Endodermal cell (in vitro differentiated cells): Measurements from ENCODE around the gene STX1A. TPM values are rescaled to one million over a fixed set of nuclear protein-coding genes. Genes with fewer than 3 reads are reported as not detected.

Experiments
- DNase-seq: peaks from one replicate; pipeline ENCODE4 v3.0.0-alpha.2; 2017
- H3K27ac ChIP-seq: 2 replicates; pipeline ENCODE4 v1.5.1; 2013; ENCODE audit warnings: mild to moderate bottlenecking, low read depth, low read length, moderate library complexity
- H3K27me3 ChIP-seq: 2 replicates; pipeline ENCODE4 v1.6.1; 2013; ENCODE audit warnings: mild to moderate bottlenecking, low read length, moderate library complexity; ENCODE audit not compliant: insufficient read depth, control insufficient read depth, poor library complexity, severe bottlenecking
- H3K36me3 ChIP-seq: 2 replicates; pipeline ENCODE4 v1.7.0; 2013; ENCODE audit warnings: mild to moderate bottlenecking, low read length, moderate library complexity; ENCODE audit not compliant: control insufficient read depth, insufficient read depth
- H3K4me1 ChIP-seq: one replicate; pipeline ENCODE4 v1.7.0; 2013; ENCODE audit warnings: low read length; ENCODE audit not compliant: control insufficient read depth, insufficient read depth
- H3K4me3 ChIP-seq: 2 replicates; pipeline ENCODE4 v1.5.1; 2013; ENCODE audit warnings: mild to moderate bottlenecking, low read length, moderate library complexity
- H3K9ac ChIP-seq: 2 replicates; pipeline ENCODE4 v1.6.1; 2013; ENCODE audit warnings: mild to moderate bottlenecking, low read length, moderate library complexity; ENCODE audit not compliant: poor library complexity, severe bottlenecking; ENCODE audit errors: extremely low read depth
- H3K9me3 ChIP-seq: 2 replicates; pipeline ENCODE4 v1.6.1; 2013; ENCODE audit warnings: mild to moderate bottlenecking, low read length, moderate library complexity; ENCODE audit not compliant: control insufficient read depth
- H3K27ac Mint-ChIP-seq: 2 replicates; pipeline ENCODE4 v1.8.0; 2020; ENCODE audit warnings: mixed read lengths
- H3K27me3 Mint-ChIP-seq: 2 replicates; pipeline ENCODE4 v1.8.0; 2021; ENCODE audit warnings: mild to moderate bottlenecking, mixed read lengths; ENCODE audit not compliant: insufficient read depth
- H3K36me3 Mint-ChIP-seq: 2 replicates; pipeline ENCODE4 v1.8.0; 2020; ENCODE audit warnings: low read depth, mixed read lengths
- H3K4me1 Mint-ChIP-seq: 2 replicates; pipeline ENCODE4 v1.8.0; 2020; ENCODE audit warnings: mixed read lengths
- H3K4me3 Mint-ChIP-seq: 2 replicates; pipeline ENCODE4 v1.8.0; 2020; ENCODE audit warnings: mild to moderate bottlenecking, moderate library complexity, mixed read lengths
- H3K9me3 Mint-ChIP-seq: 2 replicates; pipeline ENCODE4 v1.8.0; 2020; ENCODE audit warnings: mild to moderate bottlenecking, mixed read lengths
- CTCF ChIP-seq: fragments of 200-600 bp; sonication (generic); conservative IDR thresholded peaks from 2 replicates; pipeline ENCODE4 v1.5.0; 2021; ENCODE audit warnings: antibody characterized with exemption, mild to moderate bottlenecking
- WGBS, 2 experiments: methylation state at CpG; one replicate each; pipeline versions ENCODE4 v1.1.5 to v1.1.7; 2013; ENCODE audit warnings: missing lambda C conversion rate in 2 of 2, mixed read lengths in 1 of 2; ENCODE audit not compliant: insufficient coverage in 1 of 2, insufficient read length in 1 of 2; 5-methylcytosine and 5-hydroxymethylcytosine counted together
- total RNA-seq, 2 donors: library from RNA; stranded (reverse); fragmentation: NEBNext Ultra II Directional in 1 of 2; extraction: Animal tissue kit (Norgen Biotek cat#: 25700) in 1 of 2; gene quantifications; 2 replicates in 1 of 2; 3 replicates in 1 of 2; pipeline ENCODE4 v1.2.1, GENCODE V29; 2021

Gene STX1A
- total RNA-seq, 2 donors from 2014 or later, result 23.0 to 34.4 TPM

GRCh38 chr7:73738612-73739386 lies 19.3 kb upstream of the STX1A start, which contains the start of gene ABHD11:
Gene ABHD11, minus strand, starts transcription at chr7:73738802. Its CDS starts 32 bp downstream, at chr7:73738770.
- peaks cover 21% of the 10 kb centered on the region for H3K36me3 ChIP-seq
- H3K4me1 Mint-ChIP-seq, result peaks cover 30% of the 10 kb centered on the region
- H3K27ac Mint-ChIP-seq, result peak within 1 kb of the TSS; percentile 98
- peak within 1 kb of the TSS; percentile 88 for H3K4me3 ChIP-seq
- DNase-seq, result peak; percentile 100
- peaks cover 18% of the 10 kb centered on the region for H3K36me3 Mint-ChIP-seq
- peak within 1 kb of the TSS; percentile 95 for H3K9ac ChIP-seq
- TF ChIP-seq CTCF, result no peak
- H3K9me3 Mint-ChIP-seq, result no peaks in the 10 kb centered on the region
- peak within 1 kb of the TSS; percentile 83 for H3K27ac ChIP-seq
- H3K9me3 ChIP-seq, result no peaks in the 10 kb centered on the region
- H3K27me3 ChIP-seq, result no peaks in the 10 kb centered on the region
- H3K4me3 Mint-ChIP-seq, result peak within 1 kb of the TSS; percentile 86
- H3K4me1 ChIP-seq, result peaks cover 11% of the 10 kb centered on the region
- H3K27me3 Mint-ChIP-seq, result no peaks in the 10 kb centered on the region
- 0% methylated on average over 36 to 84 of the region's 84 CpGs for WGBS, 2 experiments

GRCh38 chr7:73738220-73738611 lies 18.7 kb upstream of the STX1A start:
- Mint-ChIP-seq H3K4me1 (peaks cover 24% of the 10 kb centered on the region), H3K27ac (peak overlapping the region; percentile 94), H3K36me3 (peaks cover 18% of the 10 kb centered on the region), H3K4me3 (peak overlapping the region; percentile 86), H3K9me3 (no peaks in the 10 kb centered on the region), H3K27me3 (no peaks in the 10 kb centered on the region)
- peak overlapping the region; percentile 80 for H3K9ac ChIP-seq
- TF ChIP-seq CTCF, result no peak
- H3K9me3 ChIP-seq, result no peaks in the 10 kb centered on the region
- H3K27ac ChIP-seq, result no peak overlapping the region
- H3K36me3 ChIP-seq, result peaks cover 21% of the 10 kb centered on the region
- WGBS, 2 experiments, result 2 to 5% methylated on average over 10 to 24 of the region's 24 CpGs
- no peaks in the 10 kb centered on the region for H3K27me3 ChIP-seq
- H3K4me1 ChIP-seq, result peaks cover 7% of the 10 kb centered on the region
- peak overlapping the region; percentile 88 for H3K4me3 ChIP-seq
- DNase-seq, result peak; percentile 90

- H3K9me3 ChIP-seq, result no peaks in the 10 kb centered on the region
- H3K27ac ChIP-seq, result no peak overlapping the region
These were observed 18.2 kb upstream of the STX1A start for GRCh38 chr7:73737491-73738219.

More at GRCh38 chr7:73737491-73738219, 18.2 kb upstream of the STX1A start:
- no peak for TF ChIP-seq CTCF
- H3K27me3 ChIP-seq, result no peaks in the 10 kb centered on the region
- H3K4me1 ChIP-seq, result peaks cover 5% of the 10 kb centered on the region
- 78 to 82% methylated on average over 9 to 17 of the region's 17 CpGs for WGBS, 2 experiments
- DNase-seq, result no peak
- H3K9ac ChIP-seq, result no peak overlapping the region
- Mint-ChIP-seq H3K4me1 (peaks cover 20% of the 10 kb centered on the region), H3K27me3 (no peaks in the 10 kb centered on the region), H3K27ac (peak overlapping the region; percentile 94), H3K36me3 (peaks cover 18% of the 10 kb centered on the region), H3K4me3 (peak overlapping the region; percentile 86), H3K9me3 (no peaks in the 10 kb centered on the region)
- peaks cover 21% of the 10 kb centered on the region for H3K36me3 ChIP-seq
- peak overlapping the region; percentile 88 for H3K4me3 ChIP-seq
